ENCODE results near the gene GPR27.

- no peak for TF ChIP-seq GATA2 (IDR thresholded peaks at IDR 0.05; ENCODE audit: low read depth, low read length)
- TF ChIP-seq GATA3 (IDR thresholded peaks at IDR 0.05; ENCODE audit: low read depth, low read length): no peak
These were observed 38.0 kb downstream of the GPR27 start for GRCh38 chr3:71791634-71792033.

Measured in SH-SY5Y (cell line).